GM19193 (cell line): ENCODE data around the gene PPM1G.

Experiments
- POLR2A ChIP-seq: IDR thresholded peaks from 4 replicates; pipeline ENCODE4 v1.6.1; 2011; ENCODE audit not compliant: insufficient read depth, insufficient read length; ENCODE audit errors: extremely low read depth

The PPM1G gene

GRCh38 chr2:27381577-27382181 is 27.7 kb downstream of the PPM1G start:
- TF ChIP-seq POLR2A = no peak

- peak; percentile 80 for TF ChIP-seq POLR2A
Observed at GRCh38 chr2:27380626-27381545, 28.5 kb downstream of the PPM1G start, which contains the start of gene ZNF513. Gene ZNF513 (minus strand): TSS chr2:27380734. CDS start chr2:27380526, 208 bp downstream.

GRCh38 chr2:27379836-27380625 is 29.4 kb downstream of the PPM1G start:
- TF ChIP-seq POLR2A = no peak

- no peak for TF ChIP-seq POLR2A
Observed at GRCh38 chr2:27379383-27379835, 30.0 kb downstream of the PPM1G start.

GRCh38 chr2:27378809-27379290 is 30.5 kb downstream of the PPM1G start:
- TF ChIP-seq POLR2A = no peak

- peak; percentile 3 for TF ChIP-seq POLR2A
Observed at GRCh38 chr2:27378096-27378808, 31.1 kb downstream of the PPM1G start.

GRCh38 chr2:27377618-27378095 is 31.7 kb downstream of the PPM1G start:
- TF ChIP-seq POLR2A = peak; percentile 33

GRCh38 chr2:27376866-27377617 is 32.3 kb downstream of the PPM1G start:
- no peak for TF ChIP-seq POLR2A

GRCh38 chr2:27376151-27376865 is 33.1 kb downstream of the PPM1G start:
- peak; percentile 21 for TF ChIP-seq POLR2A

- no peak for TF ChIP-seq POLR2A
Observed at GRCh38 chr2:27375513-27376099, 33.8 kb downstream of the PPM1G start.

- TF ChIP-seq POLR2A = no peak
Observed at GRCh38 chr2:27373567-27373966, 35.8 kb downstream of the PPM1G start.

- no peak for TF ChIP-seq POLR2A
Observed at GRCh38 chr2:27372937-27373336, 36.5 kb downstream of the PPM1G start.
